Heart left ventricle (tissue), 13 donors: ENCODE data around the gene HSPBP1.

ENCODE experiments used
- POLR2A ChIP-seq, 2 donors: fragments of 450-650 bp; IDR thresholded peaks; one replicate each; pipeline ENCODE4 v1.6.1; 2017; ENCODE audit warnings: antibody characterized with exemption in 2 of 2, mild to moderate bottlenecking in 2 of 2, moderate library complexity in 2 of 2
- TF ChIP-seq, protein P1 (sequence below), 12 donors: fragments of 200-600 bp; sonication (generic) in 4 of 12; IDR thresholded peaks; one replicate each; pipeline versions ENCODE4 v1.5.0 to v1.8.0; 2018 to 2022; ENCODE audit warnings: antibody characterized with exemption in 12 of 12, mild to moderate bottlenecking in 5 of 12
- donor health status: ischemic (EF 13 %, LVEDD 7.1; RV severe dilation, severe dysfunction).
- donor health status: DM: no; HTN: yes; CAD: no.
- donor health status: DM: no; HTN: no; CAD: no.
- donor health status: ischemic (EF 25% LVEDD 6.9; RV normal size, moderate dysfunction).
- donor health status: ischemic (EF 25% LVEDD 5.7; RV mildly dilated, moderate dysfunction).
- donor health status: ischemic (EF 35%, LVEDD 5.7; RV mildly dilated, moderate dysfunction).
- donor health status: nonischemic (EF 11% LVEDD 7.7; RV severe dilation, severe dysfunction).
- donor health status: DM: yes; HTN: yes; CAD: no.
- donor health status: PGD.
- donor health status: ischemic (EF 29% LVEDD 5.4; RV normal size, mild dysfunction).
- donor health status: nonischemic (EF 23%, LVEDD 6.1; RV moderate dilation, normal function).

GRCh38 chr19:55259540-55260210, 20.2 kb downstream of the HSPBP1 start:
- no peak for TF ChIP-seq POLR2A (IDR thresholded peaks at IDR 0.05)
- TF ChIP-seq, protein P1, sequence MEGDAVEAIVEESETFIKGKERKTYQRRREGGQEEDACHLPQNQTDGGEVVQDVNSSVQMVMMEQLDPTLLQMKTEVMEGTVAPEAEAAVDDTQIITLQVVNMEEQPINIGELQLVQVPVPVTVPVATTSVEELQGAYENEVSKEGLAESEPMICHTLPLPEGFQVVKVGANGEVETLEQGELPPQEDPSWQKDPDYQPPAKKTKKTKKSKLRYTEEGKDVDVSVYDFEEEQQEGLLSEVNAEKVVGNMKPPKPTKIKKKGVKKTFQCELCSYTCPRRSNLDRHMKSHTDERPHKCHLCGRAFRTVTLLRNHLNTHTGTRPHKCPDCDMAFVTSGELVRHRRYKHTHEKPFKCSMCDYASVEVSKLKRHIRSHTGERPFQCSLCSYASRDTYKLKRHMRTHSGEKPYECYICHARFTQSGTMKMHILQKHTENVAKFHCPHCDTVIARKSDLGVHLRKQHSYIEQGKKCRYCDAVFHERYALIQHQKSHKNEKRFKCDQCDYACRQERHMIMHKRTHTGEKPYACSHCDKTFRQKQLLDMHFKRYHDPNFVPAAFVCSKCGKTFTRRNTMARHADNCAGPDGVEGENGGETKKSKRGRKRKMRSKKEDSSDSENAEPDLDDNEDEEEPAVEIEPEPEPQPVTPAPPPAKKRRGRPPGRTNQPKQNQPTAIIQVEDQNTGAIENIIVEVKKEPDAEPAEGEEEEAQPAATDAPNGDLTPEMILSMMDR (IDR thresholded peaks at IDR 0.05) = no peak
